ENCODE measurements around the gene COL6A1. TPM values are rescaled to one million over a fixed set of nuclear protein-coding genes. Genes with fewer than 3 reads are reported as not detected.

Gene COL6A1
- total RNA-seq, 1 experiment from 2014 or later, result 33.4 TPM

DNA sequence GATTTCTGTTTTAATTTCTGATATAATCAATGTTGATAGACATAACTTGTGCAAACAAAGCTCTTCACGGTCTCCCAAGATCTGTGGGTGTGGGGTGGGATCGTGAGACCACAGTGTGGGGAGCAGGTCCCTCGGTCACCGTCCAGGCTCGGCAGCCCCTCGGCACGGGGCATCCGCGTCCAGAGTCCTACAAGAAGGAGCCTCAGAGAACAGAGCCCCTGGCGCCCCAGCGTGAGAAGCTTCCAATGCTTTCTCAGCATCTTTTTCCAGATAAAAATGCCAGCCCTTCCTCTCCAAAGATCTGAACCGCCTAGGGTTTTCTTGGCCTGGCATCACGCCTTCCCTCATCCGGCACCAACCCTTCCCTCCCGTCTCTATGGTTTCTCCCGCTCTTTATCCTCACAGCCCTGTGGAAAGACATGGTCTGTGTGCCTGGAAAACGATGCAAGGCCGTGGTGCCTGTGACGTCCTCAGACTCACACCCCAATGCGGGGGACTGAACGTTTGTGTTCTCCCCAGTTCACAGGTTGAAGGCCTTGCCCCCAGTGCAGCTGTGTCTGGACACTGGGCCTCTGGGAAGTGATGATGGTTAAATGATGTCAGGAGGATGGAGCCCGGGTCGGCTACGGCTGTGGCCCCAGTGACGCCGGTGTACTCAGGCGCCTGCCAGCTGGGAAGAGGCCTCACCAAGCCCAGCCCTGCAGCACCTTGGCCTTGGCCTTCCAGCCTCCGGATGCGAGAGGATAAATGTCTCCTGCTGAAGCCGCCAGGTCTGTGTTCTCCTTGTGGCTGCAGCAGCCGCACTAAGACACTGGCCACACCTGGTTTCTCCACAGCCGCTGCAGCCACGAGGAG lies 70.5 kb downstream of the COL6A1 start:
- Mint-ChIP-seq H3K4me1 (ENCODE audit: low read depth, unreplicated experiment) (no peaks in the 10 kb centered on the region), H3K27me3 (ENCODE audit: insufficient read depth, unreplicated experiment) (no peaks in the 10 kb centered on the region), H3K9me3 (ENCODE audit: unreplicated experiment) (no peaks in the 10 kb centered on the region), H3K4me3 (ENCODE audit: unreplicated experiment) (no peak overlapping the region), H3K36me3 (ENCODE audit: insufficient read depth, unreplicated experiment) (no peaks in the 10 kb centered on the region), H3K27ac (ENCODE audit: unreplicated experiment) (no peak overlapping the region)
- H3K9me3 ChIP-seq, result no peaks in the 10 kb centered on the region
- DNase-seq, result no peak
- no peaks in the 10 kb centered on the region for H3K4me1 ChIP-seq
- no peaks in the 10 kb centered on the region for H3K36me3 ChIP-seq (ENCODE audit: control insufficient read depth, insufficient read depth, low read length)
- no peaks in the 10 kb centered on the region for H3K27me3 ChIP-seq (replicated peaks; ENCODE audit: control insufficient read depth, insufficient read depth, low read length)
- intact Hi-C loops (cut with micrococcal nuclease; ENCODE audit: unreplicated experiment), result no loop called here
- no TSS peak for BruUV-seq (replicated peaks)
- ChIA-PET POLR2A (no interaction called here), CTCF (no interaction called here)
- H3K4me3 ChIP-seq (ENCODE audit: low read depth, low read length), result no peak overlapping the region
- TF ChIP-seq, protein P1, sequence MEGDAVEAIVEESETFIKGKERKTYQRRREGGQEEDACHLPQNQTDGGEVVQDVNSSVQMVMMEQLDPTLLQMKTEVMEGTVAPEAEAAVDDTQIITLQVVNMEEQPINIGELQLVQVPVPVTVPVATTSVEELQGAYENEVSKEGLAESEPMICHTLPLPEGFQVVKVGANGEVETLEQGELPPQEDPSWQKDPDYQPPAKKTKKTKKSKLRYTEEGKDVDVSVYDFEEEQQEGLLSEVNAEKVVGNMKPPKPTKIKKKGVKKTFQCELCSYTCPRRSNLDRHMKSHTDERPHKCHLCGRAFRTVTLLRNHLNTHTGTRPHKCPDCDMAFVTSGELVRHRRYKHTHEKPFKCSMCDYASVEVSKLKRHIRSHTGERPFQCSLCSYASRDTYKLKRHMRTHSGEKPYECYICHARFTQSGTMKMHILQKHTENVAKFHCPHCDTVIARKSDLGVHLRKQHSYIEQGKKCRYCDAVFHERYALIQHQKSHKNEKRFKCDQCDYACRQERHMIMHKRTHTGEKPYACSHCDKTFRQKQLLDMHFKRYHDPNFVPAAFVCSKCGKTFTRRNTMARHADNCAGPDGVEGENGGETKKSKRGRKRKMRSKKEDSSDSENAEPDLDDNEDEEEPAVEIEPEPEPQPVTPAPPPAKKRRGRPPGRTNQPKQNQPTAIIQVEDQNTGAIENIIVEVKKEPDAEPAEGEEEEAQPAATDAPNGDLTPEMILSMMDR (IDR thresholded peaks at IDR 0.05; ENCODE audit: insufficient read depth in 1 of 2, low read depth in 1 of 2, low read length in 1 of 2, severe bottlenecking in 1 of 2, unreplicated experiment in 1 of 2), result no peak

DNA sequence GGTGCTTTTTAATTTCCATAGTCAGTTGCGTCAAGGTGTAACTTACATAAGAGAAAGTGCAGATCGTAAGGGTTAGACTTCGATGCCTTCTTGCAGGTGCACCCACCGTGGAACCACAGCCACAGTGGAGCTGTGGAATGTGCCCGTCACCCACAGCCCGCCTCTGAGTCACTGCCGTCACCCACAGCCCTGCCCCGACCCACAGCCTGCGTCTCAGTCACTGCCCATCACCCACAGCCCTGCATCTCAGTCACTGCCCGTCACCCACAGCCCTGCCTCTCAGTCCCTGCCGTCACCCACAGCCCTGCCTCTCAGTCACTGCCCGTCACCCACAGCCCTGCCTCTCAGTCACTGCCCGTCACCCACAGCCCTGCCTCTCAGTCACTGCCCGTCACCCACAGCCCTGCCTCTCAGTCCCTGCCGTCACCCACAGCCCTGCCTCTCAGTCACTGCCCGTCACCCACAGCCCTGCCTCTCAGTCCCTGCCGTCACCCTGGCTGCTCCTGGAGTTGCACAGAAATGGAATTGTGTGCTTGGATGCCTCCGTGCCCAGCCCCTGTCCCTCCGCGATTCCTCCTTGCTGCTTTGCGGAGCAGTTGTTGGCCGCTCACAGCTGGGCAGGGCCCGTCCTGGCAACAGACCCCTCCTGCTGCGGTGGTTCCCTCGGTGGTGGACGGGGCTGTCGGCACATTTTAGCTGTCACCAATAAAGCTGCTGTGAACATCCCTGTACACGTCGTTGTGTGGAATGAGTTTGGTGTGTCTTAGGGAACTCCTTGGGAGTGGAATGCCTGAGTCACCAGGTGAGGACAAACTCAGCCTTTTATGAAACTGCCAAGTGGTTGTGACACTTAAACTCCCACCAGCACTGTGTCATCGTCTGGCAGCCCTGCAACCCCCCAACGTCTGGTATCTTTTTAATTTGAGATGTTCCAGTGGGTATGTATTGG lies 71.4 kb downstream of the COL6A1 start:
- no peaks in the 10 kb centered on the region for H3K4me1 ChIP-seq
- no peak for DNase-seq
- no peaks in the 10 kb centered on the region for H3K36me3 ChIP-seq (ENCODE audit: control insufficient read depth, insufficient read depth, low read length)
- intact Hi-C loops (cut with micrococcal nuclease; ENCODE audit: unreplicated experiment), result no loop called here
- ChIA-PET POLR2A (no interaction called here), CTCF (no interaction called here)
- Mint-ChIP-seq H3K27ac (ENCODE audit: unreplicated experiment) (no peak overlapping the region), H3K36me3 (ENCODE audit: insufficient read depth, unreplicated experiment) (peaks cover 4% of the 10 kb centered on the region), H3K4me1 (ENCODE audit: low read depth, unreplicated experiment) (no peaks in the 10 kb centered on the region), H3K4me3 (ENCODE audit: unreplicated experiment) (no peak overlapping the region), H3K27me3 (ENCODE audit: insufficient read depth, unreplicated experiment) (no peaks in the 10 kb centered on the region), H3K9me3 (ENCODE audit: unreplicated experiment) (no peaks in the 10 kb centered on the region)
- no TSS peak for BruUV-seq (replicated peaks)
- no peaks in the 10 kb centered on the region for H3K9me3 ChIP-seq
- H3K4me3 ChIP-seq (ENCODE audit: low read depth, low read length), result no peak overlapping the region
- TF ChIP-seq, protein P1 (IDR thresholded peaks at IDR 0.05; ENCODE audit: insufficient read depth in 1 of 2, low read depth in 1 of 2, low read length in 1 of 2, severe bottlenecking in 1 of 2, unreplicated experiment in 1 of 2), result no peak
- no peaks in the 10 kb centered on the region for H3K27me3 ChIP-seq (replicated peaks; ENCODE audit: control insufficient read depth, insufficient read depth, low read length)

DNA sequence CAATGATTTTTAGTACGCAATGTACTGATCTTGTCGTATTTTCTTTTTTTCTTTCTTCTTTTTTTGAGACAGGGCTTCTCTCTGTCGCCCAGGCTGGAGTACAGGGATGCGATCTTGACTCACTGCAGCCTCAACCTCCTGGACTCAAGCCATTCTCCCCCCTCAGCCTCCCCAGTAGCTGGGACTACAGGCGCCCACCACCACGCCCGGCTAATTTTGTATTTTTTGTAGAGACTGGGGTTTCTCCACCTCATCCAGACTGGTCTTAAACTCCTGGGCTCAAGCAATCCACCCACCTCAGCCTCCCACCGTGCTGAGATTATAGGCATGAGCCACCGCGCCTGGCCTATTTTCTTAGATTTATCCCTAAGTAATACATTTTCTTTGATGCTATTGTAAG lies 72.5 kb downstream of the COL6A1 start:
- DNase-seq, result no peak
- Mint-ChIP-seq H3K4me3 (ENCODE audit: unreplicated experiment) (no peak overlapping the region), H3K4me1 (ENCODE audit: low read depth, unreplicated experiment) (no peaks in the 10 kb centered on the region), H3K9me3 (ENCODE audit: unreplicated experiment) (peaks cover 4% of the 10 kb centered on the region), H3K27ac (ENCODE audit: unreplicated experiment) (no peak overlapping the region), H3K36me3 (ENCODE audit: insufficient read depth, unreplicated experiment) (peaks cover 4% of the 10 kb centered on the region), H3K27me3 (ENCODE audit: insufficient read depth, unreplicated experiment) (no peaks in the 10 kb centered on the region)
- H3K27me3 ChIP-seq (replicated peaks; ENCODE audit: control insufficient read depth, insufficient read depth, low read length), result no peaks in the 10 kb centered on the region
- BruUV-seq (replicated peaks), result no TSS peak
- no peak overlapping the region for H3K4me3 ChIP-seq (ENCODE audit: low read depth, low read length)
- H3K36me3 ChIP-seq (ENCODE audit: control insufficient read depth, insufficient read depth, low read length), result no peaks in the 10 kb centered on the region
- intact Hi-C loops (cut with micrococcal nuclease; ENCODE audit: unreplicated experiment), result no loop called here
- ChIA-PET POLR2A (no interaction called here), CTCF (no interaction called here)
- H3K4me1 ChIP-seq, result no peaks in the 10 kb centered on the region
- TF ChIP-seq, protein P1 (IDR thresholded peaks at IDR 0.05; ENCODE audit: insufficient read depth in 1 of 2, low read depth in 1 of 2, low read length in 1 of 2, severe bottlenecking in 1 of 2, unreplicated experiment in 1 of 2), result no peak
- no peaks in the 10 kb centered on the region for H3K9me3 ChIP-seq

Measured in Caco-2 (cell line).